NCI-H460 (cell line): ENCODE data around the gene PDE9A. TPM values are rescaled to one million over a fixed set of nuclear protein-coding genes. Genes with fewer than 3 reads are reported as not detected.

Source experiments
- DNase-seq: peaks from one replicate; pipeline ENCODE4 v3.0.0-alpha.2; 2016; ENCODE audit warnings: low read depth; ENCODE audit errors: extremely low read depth
- total RNA-seq: library from RNA; depleted of rRNA; stranded (reverse); fragments of >200 nt; shearing (Covaris generic); gene quantifications from 2 replicates; pipeline ENCODE4 v1.2.3, GENCODE V29; 2014

The PDE9A gene
- total RNA-seq, 1 experiment from 2014 or later, result 5.3 TPM

DNA sequence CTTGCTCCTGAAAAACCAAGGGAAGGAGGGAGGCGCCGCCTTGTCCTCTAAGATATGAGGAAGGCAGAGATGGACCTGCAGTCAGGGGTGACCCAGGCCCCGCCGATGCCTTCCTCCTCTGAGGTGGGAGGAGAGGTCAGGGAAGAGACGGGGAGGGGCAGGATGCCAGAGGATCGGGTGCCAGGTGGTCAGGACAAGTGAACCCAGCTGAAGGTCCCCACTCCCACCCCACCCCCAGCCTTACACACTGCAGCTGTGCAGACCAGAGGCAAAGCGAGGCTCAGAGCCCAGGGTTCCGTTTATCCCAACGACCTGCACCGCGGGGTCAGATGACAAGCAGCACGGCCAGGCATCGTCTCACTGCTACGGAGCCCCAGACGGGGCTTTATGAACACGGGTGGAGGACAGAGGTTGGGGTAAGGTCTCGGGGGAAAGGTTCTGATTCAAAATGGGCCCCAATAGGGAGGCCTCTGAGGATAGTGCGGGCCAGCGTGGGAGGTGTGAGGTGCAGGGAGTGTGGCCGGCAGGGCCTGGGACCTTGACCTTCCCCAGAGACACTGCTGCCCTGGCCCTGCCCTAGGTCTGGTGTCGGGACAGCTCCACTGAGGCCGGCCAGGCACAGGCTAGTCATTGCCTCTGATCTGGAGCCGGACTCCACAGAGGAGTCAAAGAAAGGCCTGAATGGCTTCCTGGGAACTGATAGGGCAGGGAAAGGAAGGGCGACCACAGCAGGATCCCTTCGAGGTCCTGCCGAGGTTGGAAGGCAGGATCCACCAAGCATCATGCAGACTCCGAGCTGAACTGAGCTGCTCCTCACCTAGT is 113.5 kb downstream of the PDE9A start:
- DNase-seq, result no peak

DNA sequence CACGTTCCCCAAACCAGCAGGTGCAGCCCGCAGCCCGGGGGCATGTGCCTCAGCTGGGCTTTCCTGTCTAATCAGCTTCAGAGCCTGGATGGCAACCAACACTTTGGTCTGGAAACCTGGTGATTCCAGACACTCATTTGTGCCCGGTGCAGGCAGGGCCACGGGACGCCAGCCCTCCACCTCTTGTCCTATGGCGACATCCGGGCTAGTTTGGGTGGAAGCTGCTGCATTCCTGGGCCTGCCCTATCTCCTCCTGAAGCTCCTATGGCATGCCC is 114.1 kb downstream of the PDE9A start:
- DNase-seq, result no peak

DNA sequence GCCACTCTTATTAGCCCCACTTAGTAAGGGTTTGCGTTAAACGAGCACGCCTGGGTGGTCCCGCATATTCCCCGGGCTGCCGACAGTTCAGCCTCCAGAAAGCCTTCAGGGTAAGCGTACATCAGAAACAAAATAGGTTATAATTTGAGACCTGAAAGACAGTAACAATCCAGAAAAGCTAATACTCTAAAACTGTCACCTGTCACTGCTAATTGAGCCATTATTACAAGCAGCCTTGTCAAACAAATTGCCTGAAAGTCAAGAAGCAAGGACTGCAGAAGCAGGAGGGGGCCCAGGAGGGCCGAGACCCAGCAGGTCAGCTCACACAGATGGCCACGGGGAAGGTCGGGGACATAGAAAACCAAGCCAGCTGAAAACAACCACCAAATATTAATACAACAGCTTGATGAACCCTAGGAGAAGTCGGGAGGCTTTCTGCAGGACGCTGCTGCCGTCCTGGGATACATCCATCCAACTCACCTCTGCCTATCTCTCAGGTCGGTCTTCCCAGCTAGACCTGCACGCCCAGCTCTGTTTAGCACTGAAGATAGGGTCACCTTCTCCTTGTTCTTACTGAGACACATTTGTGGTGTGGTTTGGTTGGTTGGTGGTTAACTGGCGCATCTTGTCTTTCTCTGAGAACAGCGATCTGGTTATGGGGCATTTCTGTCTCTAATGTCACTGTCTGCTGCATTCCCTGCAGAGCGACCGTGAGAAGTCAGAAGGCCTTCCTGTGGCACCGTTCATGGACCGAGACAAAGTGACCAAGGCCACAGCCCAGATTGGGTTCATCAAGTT is 115.1 kb downstream of the PDE9A start:
- no peak for DNase-seq

DNA sequence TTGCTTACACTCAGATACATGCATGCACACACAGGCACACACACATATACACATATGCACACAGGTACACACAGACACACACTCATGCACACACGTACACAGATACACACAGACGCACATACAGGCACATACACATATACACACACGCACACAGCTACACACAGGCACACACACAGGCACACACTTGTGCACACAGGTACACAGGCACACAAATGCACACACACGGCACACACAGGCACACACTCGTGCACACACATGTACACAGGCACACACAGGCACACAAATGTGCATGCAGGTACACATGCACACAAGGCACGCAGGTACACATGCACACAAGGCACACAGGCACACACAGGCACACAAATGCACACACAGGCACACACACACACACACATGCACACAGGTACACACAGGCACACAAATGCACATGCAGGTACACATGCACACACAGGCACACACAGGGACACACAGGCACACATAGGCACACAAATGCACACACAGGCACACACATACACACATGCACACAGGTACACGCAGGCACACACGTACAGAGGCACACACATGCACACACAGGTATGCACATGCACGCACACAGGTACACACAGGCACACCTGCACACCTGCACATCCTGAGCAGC is 115.9 kb downstream of the PDE9A start:
- DNase-seq, result no peak

GRCh38 chr21:42769820-42770716 is 116.6 kb downstream of the PDE9A start:
- no peak for DNase-seq

- DNase-seq, result no peak
These were observed 117.5 kb downstream of the PDE9A start for GRCh38 chr21:42770717-42771502.

DNA sequence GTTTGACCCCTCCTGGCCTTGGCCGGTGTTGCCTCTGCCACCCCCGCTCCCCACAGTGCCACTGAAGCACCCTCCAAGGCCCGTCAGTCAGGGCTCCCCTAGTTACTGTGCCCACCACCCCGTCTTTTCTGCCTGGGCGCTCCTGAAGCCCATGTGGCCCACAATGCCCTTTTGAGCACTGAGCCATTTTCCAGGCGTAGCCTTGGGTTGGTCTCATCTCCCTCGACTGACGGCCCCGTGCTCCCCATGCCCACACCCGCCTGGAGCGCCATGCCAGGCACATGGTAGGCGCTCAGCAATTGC is 118.0 kb downstream of the PDE9A start:
- no peak for DNase-seq

DNA sequence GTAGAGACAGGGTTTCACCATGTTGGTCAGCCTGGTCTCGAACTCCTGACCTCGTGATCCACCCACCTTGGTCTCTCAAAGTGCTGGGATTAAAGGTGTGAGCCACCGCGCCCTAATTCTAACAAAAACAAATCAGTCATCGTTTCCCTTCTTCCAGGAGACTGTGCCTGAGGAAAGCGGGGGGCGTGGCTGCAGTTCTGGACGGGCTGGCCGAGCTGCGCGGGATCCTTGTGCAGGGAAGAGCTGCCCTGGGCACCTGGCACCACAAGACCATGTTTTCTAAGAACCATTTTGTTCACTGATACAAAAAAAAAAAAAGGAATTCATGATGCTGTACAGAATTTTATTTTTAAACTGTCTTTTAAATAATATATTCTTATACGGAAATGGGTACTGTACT is 121.7 kb downstream of the PDE9A start:
- no peak for DNase-seq

GRCh38 chr21:42775891-42776290 is 122.5 kb downstream of the PDE9A start:
- no peak for DNase-seq

DNA sequence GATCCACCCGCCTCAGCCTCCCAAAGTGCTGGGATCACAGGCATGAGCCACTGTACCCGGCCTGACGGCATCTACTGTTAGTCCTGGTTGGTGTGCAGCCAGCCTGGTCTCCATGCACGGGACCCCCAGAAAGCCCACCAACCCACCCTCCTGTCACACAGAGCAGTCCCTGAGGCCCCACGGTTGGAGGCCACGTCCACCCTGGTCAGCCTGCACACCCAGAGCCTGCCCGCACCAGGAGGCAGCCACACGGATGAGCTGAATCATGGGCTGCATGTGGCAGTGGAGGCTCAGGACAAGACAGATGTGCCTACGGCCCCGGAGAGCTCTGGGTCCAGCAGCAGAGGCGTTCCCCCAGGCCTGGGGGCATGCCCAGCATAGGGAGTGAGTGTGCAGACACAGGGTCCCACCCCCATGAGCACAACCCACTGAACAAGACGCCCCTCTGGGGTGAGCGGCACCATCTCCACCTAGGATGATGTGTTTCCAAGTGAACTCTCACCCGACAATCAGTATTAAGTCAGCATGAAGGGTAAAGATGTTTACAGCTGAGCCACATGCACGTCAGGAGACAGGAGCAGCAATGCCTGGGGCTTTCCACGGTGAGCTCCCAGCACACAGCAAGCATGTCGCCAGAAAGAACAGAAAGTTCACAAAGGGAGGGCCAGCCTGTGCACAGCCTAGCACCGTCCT is 123.8 kb downstream of the PDE9A start:
- DNase-seq, result no peak

DNA sequence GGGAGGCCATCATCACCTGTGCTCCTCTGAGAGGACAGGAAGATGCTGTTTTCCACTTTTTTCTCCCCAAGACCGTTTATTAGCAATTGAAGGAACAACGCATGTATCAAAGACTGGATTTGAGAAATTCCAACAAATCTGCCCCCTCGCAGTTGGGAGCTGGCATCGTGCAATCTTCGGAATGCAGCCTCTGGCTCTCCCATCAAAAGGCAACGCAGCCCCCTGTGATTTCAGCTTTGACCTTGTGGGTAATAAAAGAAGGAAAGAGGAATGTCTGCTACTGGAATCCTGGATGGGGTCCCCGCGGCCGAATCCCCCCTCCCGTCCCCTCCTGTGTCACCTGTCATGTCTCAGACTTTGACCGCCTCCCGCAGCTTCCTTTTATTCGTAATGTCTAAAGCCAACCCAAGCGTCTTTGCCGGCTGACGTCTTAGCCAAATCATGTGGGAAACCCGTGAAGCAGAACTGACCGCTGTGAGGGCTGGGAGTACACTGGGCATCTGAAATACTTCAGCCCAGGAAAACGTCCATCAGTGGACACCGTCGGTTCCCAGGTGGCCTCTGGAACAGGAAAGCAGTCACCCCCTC is 124.4 kb downstream of the PDE9A start:
- DNase-seq, result no peak

- DNase-seq, result no peak
These were observed 126.0 kb downstream of the PDE9A start for GRCh38 chr21:42779431-42779861.

DNA sequence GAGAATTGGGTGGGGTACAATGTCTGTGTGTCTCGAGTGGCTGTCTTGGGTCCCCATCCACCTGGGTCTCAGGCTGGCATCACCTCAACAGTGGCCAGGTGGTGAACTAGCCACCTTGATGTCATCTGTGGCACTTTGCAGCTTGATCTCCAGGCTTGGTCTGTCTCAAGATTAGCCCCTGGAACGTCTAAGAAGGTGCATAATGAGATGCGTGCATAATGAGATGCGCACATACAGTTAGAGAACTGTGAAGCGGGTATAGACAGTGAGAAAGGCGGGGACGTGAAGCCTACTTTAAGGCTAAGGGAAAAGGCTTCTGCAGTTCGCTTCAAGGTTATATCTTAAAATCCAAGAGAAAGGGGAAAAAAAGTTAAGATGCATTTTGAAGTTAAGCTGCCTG is 127.2 kb downstream of the PDE9A start:
- DNase-seq, result no peak

GRCh38 chr21:42781150-42781970 is 127.9 kb downstream of the PDE9A start:
- DNase-seq, result no peak

- no peak for DNase-seq
These were observed 128.7 kb downstream of the PDE9A start for GRCh38 chr21:42781971-42782722.

- no peak for DNase-seq
These were observed 129.4 kb downstream of the PDE9A start for GRCh38 chr21:42782723-42783242.

- DNase-seq, result no peak
These were observed 130.9 kb downstream of the PDE9A start for GRCh38 chr21:42784276-42784675.
